HFF-Myc (cell line): ENCODE measurements around the gene FYB1.

Source experiments
- DNase-seq: peaks from one replicate; pipeline ENCODE4 v3.0.0-alpha.2; 2011; ENCODE audit warnings: low read depth; ENCODE audit errors: extremely low read depth
- H3K4me3 ChIP-seq: replicated peaks from 2 replicates; pipeline ENCODE4 v1.5.1; 2011; ENCODE audit warnings: low read depth, mild to moderate bottlenecking, control low read depth, low read length
- CTCF ChIP-seq: IDR thresholded peaks from 2 replicates; pipeline ENCODE4 v1.5.1; 2012; ENCODE audit warnings: mild to moderate bottlenecking, low read depth, low read length, control low read depth; ENCODE audit errors: missing control alignments

Gene FYB1, protein sequence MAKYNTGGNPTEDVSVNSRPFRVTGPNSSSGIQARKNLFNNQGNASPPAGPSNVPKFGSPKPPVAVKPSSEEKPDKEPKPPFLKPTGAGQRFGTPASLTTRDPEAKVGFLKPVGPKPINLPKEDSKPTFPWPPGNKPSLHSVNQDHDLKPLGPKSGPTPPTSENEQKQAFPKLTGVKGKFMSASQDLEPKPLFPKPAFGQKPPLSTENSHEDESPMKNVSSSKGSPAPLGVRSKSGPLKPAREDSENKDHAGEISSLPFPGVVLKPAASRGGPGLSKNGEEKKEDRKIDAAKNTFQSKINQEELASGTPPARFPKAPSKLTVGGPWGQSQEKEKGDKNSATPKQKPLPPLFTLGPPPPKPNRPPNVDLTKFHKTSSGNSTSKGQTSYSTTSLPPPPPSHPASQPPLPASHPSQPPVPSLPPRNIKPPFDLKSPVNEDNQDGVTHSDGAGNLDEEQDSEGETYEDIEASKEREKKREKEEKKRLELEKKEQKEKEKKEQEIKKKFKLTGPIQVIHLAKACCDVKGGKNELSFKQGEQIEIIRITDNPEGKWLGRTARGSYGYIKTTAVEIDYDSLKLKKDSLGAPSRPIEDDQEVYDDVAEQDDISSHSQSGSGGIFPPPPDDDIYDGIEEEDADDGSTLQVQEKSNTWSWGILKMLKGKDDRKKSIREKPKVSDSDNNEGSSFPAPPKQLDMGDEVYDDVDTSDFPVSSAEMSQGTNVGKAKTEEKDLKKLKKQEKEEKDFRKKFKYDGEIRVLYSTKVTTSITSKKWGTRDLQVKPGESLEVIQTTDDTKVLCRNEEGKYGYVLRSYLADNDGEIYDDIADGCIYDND

GRCh38 chr5:39219437-39219836, at the start of gene FYB1:
Gene FYB1 (minus strand): TSS chr5:39219563. CDS start chr5:39202960, 16,603 bp downstream.
- DNase-seq: no peak
- no peak within 1 kb of the TSS for H3K4me3 ChIP-seq
- TF ChIP-seq CTCF: no peak

- DNase-seq: no peak
- H3K4me3 ChIP-seq: no peak overlapping the region
- no peak for TF ChIP-seq CTCF
Observed at GRCh38 chr5:39267186-39267585, 47.8 kb upstream of the FYB1 start.

GRCh38 chr5:39266442-39266841, 47.1 kb upstream of the FYB1 start:
- no peak overlapping the region for H3K4me3 ChIP-seq
- no peak for TF ChIP-seq CTCF
- DNase-seq: no peak

GRCh38 chr5:39264528-39264927, 45.2 kb upstream of the FYB1 start:
- no peak overlapping the region for H3K4me3 ChIP-seq
- DNase-seq: no peak
- no peak for TF ChIP-seq CTCF

DNA sequence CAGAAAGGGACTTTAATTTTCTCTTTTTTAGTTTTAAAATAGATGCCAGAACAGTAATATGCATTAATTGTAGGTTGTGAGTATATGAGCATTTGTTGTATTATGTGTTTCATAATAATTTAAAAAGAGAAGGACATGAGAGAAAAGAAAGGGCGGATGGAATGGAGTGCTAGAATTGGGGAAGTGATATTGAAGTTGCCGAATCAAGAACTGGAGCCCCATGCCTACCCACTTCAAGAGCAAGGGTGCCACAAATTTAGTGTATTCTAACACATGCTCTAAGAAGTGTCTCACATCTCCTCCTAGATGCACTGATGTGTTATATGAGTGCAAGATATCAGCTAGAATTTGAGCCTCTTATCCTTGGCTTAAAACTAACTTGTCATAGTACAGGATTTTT, 43.6 kb upstream of the FYB1 start:
- no peak for DNase-seq
- H3K4me3 ChIP-seq: no peak overlapping the region
- no peak for TF ChIP-seq CTCF

DNA sequence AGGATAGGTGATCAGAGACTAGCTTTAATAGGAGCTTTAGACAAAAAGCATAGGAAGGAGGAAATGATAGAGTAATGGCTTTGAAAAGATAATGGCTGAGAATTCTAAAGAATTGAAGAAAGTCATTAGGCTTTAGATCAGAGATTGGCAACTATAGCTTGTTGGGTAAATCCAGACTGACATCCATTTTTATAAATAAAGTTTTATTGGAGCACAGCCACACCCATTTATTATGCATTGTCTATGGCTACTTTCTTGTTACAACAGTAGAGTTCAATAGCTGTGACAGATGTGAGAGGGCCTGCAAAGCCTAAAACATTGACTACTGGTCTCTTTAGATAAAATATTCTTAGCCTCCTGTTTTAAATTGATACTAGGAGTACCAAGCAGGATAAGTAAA, 40.7 kb upstream of the FYB1 start:
- no peak for DNase-seq
- TF ChIP-seq CTCF: no peak
- H3K4me3 ChIP-seq: no peak overlapping the region
